Caco-2 (cell line): ENCODE data around the gene DCXR. TPM values are rescaled to one million over a fixed set of nuclear protein-coding genes. Genes with fewer than 3 reads are reported as not detected.

ENCODE experiments used
- BruUV-seq: library from RNA; stranded (reverse); fragments of 400-500 nt; replicated peaks from 2 replicates; lab custom pipeline; 2021; lab: Mats Ljungman, UMichigan
- CTCF ChIA-PET: fragments of 300-600 bp; sonication (Branson Sonifier 250); formaldehyde crosslinking; loops from one replicate; lab custom pipeline; 2022; ENCODE audit warnings: antibody characterized with exemption; lab: Charles Lee
- POLR2A ChIA-PET: fragments of 300-600 bp; sonication (Branson Sonifier 250); formaldehyde crosslinking; loops from one replicate; lab custom pipeline; 2022; ENCODE audit warnings: antibody characterized with exemption; lab: Charles Lee
- DNase-seq, 2 experiments: peaks; one replicate each; pipeline versions ENCODE4 v3.0.0 to v3.0.0-alpha.2; 2020 to 2022
- H3K27me3 ChIP-seq: replicated peaks from 2 replicates; pipeline ENCODE4 v1.6.0; 2011; ENCODE audit warnings: low read length; ENCODE audit not compliant: control insufficient read depth, insufficient read depth
- H3K36me3 ChIP-seq: 2 replicates; pipeline ENCODE4 v1.5.1; 2011; ENCODE audit warnings: low read length; ENCODE audit not compliant: control insufficient read depth, insufficient read depth
- H3K4me1 ChIP-seq: fragments of 250-450 bp; sonication (Bioruptor Pico); 2 replicates; pipeline ENCODE4 v1.5.1; 2020; ENCODE audit warnings: mild to moderate bottlenecking
- H3K4me3 ChIP-seq: 2 replicates; pipeline ENCODE4 v1.5.1; 2011; ENCODE audit warnings: low read depth, mild to moderate bottlenecking, control low read depth, low read length
- H3K9me3 ChIP-seq: fragments of 250-450 bp; sonication (Bioruptor Pico); 2 replicates; pipeline ENCODE4 v1.5.1; 2020; ENCODE audit warnings: mild to moderate bottlenecking, moderate library complexity
- H3K27ac Mint-ChIP-seq: one replicate; pipeline ENCODE4 v1.8.0; 2022; ENCODE audit warnings: mixed read lengths; ENCODE audit not compliant: unreplicated experiment
- H3K27me3 Mint-ChIP-seq: one replicate; pipeline ENCODE4 v1.8.0; 2022; ENCODE audit warnings: mixed read lengths; ENCODE audit not compliant: insufficient read depth, unreplicated experiment
- H3K36me3 Mint-ChIP-seq: one replicate; pipeline ENCODE4 v1.8.0; 2022; ENCODE audit warnings: mild to moderate bottlenecking, mixed read lengths; ENCODE audit not compliant: insufficient read depth, unreplicated experiment
- H3K4me1 Mint-ChIP-seq: one replicate; pipeline ENCODE4 v1.8.0; 2022; ENCODE audit warnings: low read depth, mixed read lengths; ENCODE audit not compliant: unreplicated experiment
- H3K4me3 Mint-ChIP-seq: one replicate; pipeline ENCODE4 v1.8.0; 2022; ENCODE audit warnings: mild to moderate bottlenecking, moderate library complexity, mixed read lengths; ENCODE audit not compliant: unreplicated experiment
- H3K9me3 Mint-ChIP-seq: one replicate; pipeline ENCODE4 v1.8.0; 2022; ENCODE audit warnings: mixed read lengths; ENCODE audit not compliant: unreplicated experiment
- CTCF ChIP-seq, 2 experiments: fragments of 200-600 bp in 1 of 2; IDR thresholded peaks; 1 replicate in 1 of 2; 2 replicates in 1 of 2; pipeline versions ENCODE4 v1.5.1 to v1.8.0; 2011 to 2022; ENCODE audit warnings: antibody characterized with exemption in 1 of 2, control low read depth in 1 of 2, inconsistent platforms in 1 of 2, low read depth in 1 of 2, low read length in 1 of 2, mild to moderate bottlenecking in 1 of 2, moderate library complexity in 1 of 2; ENCODE audit not compliant: insufficient read depth in 1 of 2, severe bottlenecking in 1 of 2, unreplicated experiment in 1 of 2
- intact Hi-C: fragments of 100-400 bp; cut with micrococcal nuclease; formaldehyde crosslinking; loops from one replicate; pipeline ENCODE4 v1.10.0; 2022; ENCODE audit not compliant: unreplicated experiment
- total RNA-seq: library from RNA; stranded (reverse); gene quantifications from 2 replicates; pipeline ENCODE4 v1.2.3, GENCODE V29; 2022

The DCXR gene
- total RNA-seq, 1 experiment from 2014 or later: 197 TPM

GRCh38 chr17:82033359-82034085 lies 4.0 kb downstream of the DCXR start:
- Histone ChIP-seq H3K36me3 (no peaks in the 10 kb centered on the region; the same call in 1 of the 2 replicates), H3K4me3 (no peak overlapping the region), H3K27me3 (no peaks in the 10 kb centered on the region), H3K4me1 (peaks cover 28% of the 10 kb centered on the region), H3K9me3 (no peaks in the 10 kb centered on the region)
- peak overlapping the region; percentile 69 for H3K27ac Mint-ChIP-seq
- no TSS peak for BruUV-seq
- peaks cover 43% of the 10 kb centered on the region for H3K36me3 Mint-ChIP-seq
- POLR2A ChIA-PET: no interaction called here
- DNase-seq: no peak
- intact Hi-C loops: loop anchor here (2.0 kb wide), 1 partner anchor 71 kb away; no protein-coding TSS in a partner anchor
- no peaks in the 10 kb centered on the region for H3K27me3 Mint-ChIP-seq
- peaks cover 11% of the 10 kb centered on the region for H3K4me1 Mint-ChIP-seq
- H3K4me3 Mint-ChIP-seq: peak overlapping the region; percentile 66
- TF ChIP-seq CTCF (IDR thresholded peaks at IDR 0.05; ENCODE audit: insufficient read depth in 1 of 2, low read depth in 1 of 2, low read length in 1 of 2, severe bottlenecking in 1 of 2, unreplicated experiment in 1 of 2): no peak
- H3K9me3 Mint-ChIP-seq: no peaks in the 10 kb centered on the region
- CTCF ChIA-PET: interaction anchor here (1.5 kb wide), 1 partner anchor 74 kb away, joined by 6 read pairs; no protein-coding TSS in a partner anchor

- H3K4me1 Mint-ChIP-seq: peaks cover 11% of the 10 kb centered on the region
- ChIA-PET POLR2A (interaction anchor here (1.9 to 2.2 kb wide), 2 partner anchors 10 to 66 kb away, joined by 8 to 12 read pairs; partner anchors contain the start of genes CENPX, FASN and LRRC45), CTCF (interaction anchor here (0.8 to 2.7 kb wide), 5 partner anchors 9 to 104 kb away, joined by 3 to 36 read pairs (median 6); partner anchors contain the start of genes CENPX and LRRC45)
- H3K27ac Mint-ChIP-seq: peak overlapping the region; percentile 69
- H3K4me3 Mint-ChIP-seq: peak overlapping the region; percentile 66
- no peak for TF ChIP-seq CTCF (IDR thresholded peaks at IDR 0.05; ENCODE audit: insufficient read depth in 1 of 2, low read depth in 1 of 2, low read length in 1 of 2, severe bottlenecking in 1 of 2, unreplicated experiment in 1 of 2)
- no peaks in the 10 kb centered on the region for H3K27me3 ChIP-seq
- peaks cover 24% of the 10 kb centered on the region for H3K4me1 ChIP-seq
- intact Hi-C loops: loop anchor here (2.0 kb wide), 1 partner anchor 73 kb away; no protein-coding TSS in a partner anchor
- peak overlapping the region; percentile 64 for H3K4me3 ChIP-seq
- H3K9me3 Mint-ChIP-seq: no peaks in the 10 kb centered on the region
- no peaks in the 10 kb centered on the region for H3K27me3 Mint-ChIP-seq
- peaks cover 2% of the 10 kb centered on the region; the same call in 1 of the 2 replicates for H3K36me3 ChIP-seq
- peaks cover 35% of the 10 kb centered on the region for H3K36me3 Mint-ChIP-seq
- H3K9me3 ChIP-seq: no peaks in the 10 kb centered on the region
- DNase-seq: peak; percentile 88 to 91
- TSS peak; percentile 63 for BruUV-seq
Observed at GRCh38 chr17:82031885-82032627, 5.4 kb downstream of the DCXR start.
